Osteoblast (primary cell): ENCODE measurements around the gene SPATA21. TPM values are rescaled to one million over a fixed set of nuclear protein-coding genes. Genes with fewer than 3 reads are reported as not detected.

Source experiments
- DNase-seq: peaks from one replicate; pipeline ENCODE4 v3.0.0; 2011; ENCODE audit warnings: low spot score, mixed read lengths; ENCODE audit not compliant: insufficient read length; ENCODE audit errors: missing footprints
- H2AFZ ChIP-seq: 2 replicates; pipeline ENCODE4 v1.6.0; 2011; ENCODE audit warnings: mild to moderate bottlenecking, low read length
- H3K27ac ChIP-seq: 2 replicates; pipeline ENCODE4 v1.5.1; 2011; ENCODE audit warnings: mild to moderate bottlenecking, low read depth, low read length, moderate library complexity
- H3K27me3 ChIP-seq: 2 replicates; pipeline ENCODE4 v1.6.0; 2012; ENCODE audit warnings: mild to moderate bottlenecking, control low read depth, inconsistent platforms, low read length, moderate library complexity; ENCODE audit not compliant: insufficient read depth
- H3K36me3 ChIP-seq: 2 replicates; pipeline ENCODE4 v1.5.1; 2011; ENCODE audit warnings: mild to moderate bottlenecking, low read length, control low read depth, moderate library complexity; ENCODE audit not compliant: insufficient read depth
- H3K4me1 ChIP-seq: 2 replicates; pipeline ENCODE4 v1.5.1; 2011; ENCODE audit warnings: mild to moderate bottlenecking, low read length, control low read depth, moderate library complexity; ENCODE audit not compliant: insufficient read depth
- H3K4me2 ChIP-seq: 2 replicates; pipeline ENCODE4 v1.6.0; 2011; ENCODE audit warnings: mild to moderate bottlenecking, low read length; ENCODE audit not compliant: insufficient read depth
- H3K4me3 ChIP-seq: fragments of 200-600 bp; sonication (generic); 3 replicates; pipeline ENCODE4 v1.5.1; 2012; ENCODE audit warnings: mild to moderate bottlenecking, low read length, inconsistent platforms; ENCODE audit not compliant: insufficient read depth
- H3K79me2 ChIP-seq: 2 replicates; pipeline ENCODE4 v1.6.0; 2012; ENCODE audit warnings: mild to moderate bottlenecking, low read length, control low read depth, inconsistent platforms; ENCODE audit not compliant: insufficient read depth
- H3K9me3 ChIP-seq: 2 replicates; pipeline ENCODE4 v1.5.1; 2011; ENCODE audit warnings: low read depth, low read length, control low read depth
- H4K20me1 ChIP-seq: 2 replicates; pipeline ENCODE4 v1.6.0; 2012; ENCODE audit warnings: mild to moderate bottlenecking, low read length, control low read depth; ENCODE audit not compliant: insufficient read depth
- total RNA-seq: library from RNA; depleted of rRNA; stranded (reverse); fragments of >200 nt; gene quantifications from 2 replicates; pipeline ENCODE4 v1.2.3, GENCODE V29; 2012
- TF ChIP-seq, protein P1 (sequence below): IDR thresholded peaks from 2 replicates; pipeline ENCODE4 v1.5.1; 2011; ENCODE audit warnings: mild to moderate bottlenecking, low read depth, low read length, moderate library complexity; ENCODE audit errors: extremely low read depth

SPATA21 gene
- total RNA-seq, 1 donor = not detected

DNA sequence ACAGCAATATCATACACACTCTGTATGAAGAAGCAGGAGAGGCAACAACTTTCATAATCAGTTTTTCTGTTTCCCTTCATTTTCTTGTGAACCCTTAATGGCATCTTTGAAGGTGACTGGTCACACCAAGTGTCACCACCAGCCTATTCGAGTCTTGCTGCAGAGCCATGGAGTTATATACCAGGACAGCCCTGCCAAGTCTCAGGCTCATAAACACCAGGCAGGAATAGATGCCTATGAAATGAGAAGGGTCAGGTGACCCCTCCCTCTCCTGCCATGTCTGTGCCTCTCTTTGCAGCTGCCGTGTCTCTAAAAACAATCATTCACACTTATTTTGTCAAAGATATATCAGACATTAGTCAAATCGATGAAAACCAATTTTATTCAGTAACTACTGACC, 31.3 kb upstream of the SPATA21 start:
- H3K9me3 ChIP-seq = no peaks in the 10 kb centered on the region
- no peak overlapping the region for H3K4me3 ChIP-seq
- H3K36me3 ChIP-seq = peaks cover 17% of the 10 kb centered on the region
- no peaks in the 10 kb centered on the region for H3K79me2 ChIP-seq
- no peak overlapping the region for H3K4me2 ChIP-seq
- H3K27ac ChIP-seq = no peak overlapping the region
- no peaks in the 10 kb centered on the region for H3K4me1 ChIP-seq
- DNase-seq = no peak
- H3K27me3 ChIP-seq = no peaks in the 10 kb centered on the region
- no peak overlapping the region for H2AFZ ChIP-seq
- TF ChIP-seq, protein P1, sequence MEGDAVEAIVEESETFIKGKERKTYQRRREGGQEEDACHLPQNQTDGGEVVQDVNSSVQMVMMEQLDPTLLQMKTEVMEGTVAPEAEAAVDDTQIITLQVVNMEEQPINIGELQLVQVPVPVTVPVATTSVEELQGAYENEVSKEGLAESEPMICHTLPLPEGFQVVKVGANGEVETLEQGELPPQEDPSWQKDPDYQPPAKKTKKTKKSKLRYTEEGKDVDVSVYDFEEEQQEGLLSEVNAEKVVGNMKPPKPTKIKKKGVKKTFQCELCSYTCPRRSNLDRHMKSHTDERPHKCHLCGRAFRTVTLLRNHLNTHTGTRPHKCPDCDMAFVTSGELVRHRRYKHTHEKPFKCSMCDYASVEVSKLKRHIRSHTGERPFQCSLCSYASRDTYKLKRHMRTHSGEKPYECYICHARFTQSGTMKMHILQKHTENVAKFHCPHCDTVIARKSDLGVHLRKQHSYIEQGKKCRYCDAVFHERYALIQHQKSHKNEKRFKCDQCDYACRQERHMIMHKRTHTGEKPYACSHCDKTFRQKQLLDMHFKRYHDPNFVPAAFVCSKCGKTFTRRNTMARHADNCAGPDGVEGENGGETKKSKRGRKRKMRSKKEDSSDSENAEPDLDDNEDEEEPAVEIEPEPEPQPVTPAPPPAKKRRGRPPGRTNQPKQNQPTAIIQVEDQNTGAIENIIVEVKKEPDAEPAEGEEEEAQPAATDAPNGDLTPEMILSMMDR = no peak
- H4K20me1 ChIP-seq = no peaks in the 10 kb centered on the region

DNA sequence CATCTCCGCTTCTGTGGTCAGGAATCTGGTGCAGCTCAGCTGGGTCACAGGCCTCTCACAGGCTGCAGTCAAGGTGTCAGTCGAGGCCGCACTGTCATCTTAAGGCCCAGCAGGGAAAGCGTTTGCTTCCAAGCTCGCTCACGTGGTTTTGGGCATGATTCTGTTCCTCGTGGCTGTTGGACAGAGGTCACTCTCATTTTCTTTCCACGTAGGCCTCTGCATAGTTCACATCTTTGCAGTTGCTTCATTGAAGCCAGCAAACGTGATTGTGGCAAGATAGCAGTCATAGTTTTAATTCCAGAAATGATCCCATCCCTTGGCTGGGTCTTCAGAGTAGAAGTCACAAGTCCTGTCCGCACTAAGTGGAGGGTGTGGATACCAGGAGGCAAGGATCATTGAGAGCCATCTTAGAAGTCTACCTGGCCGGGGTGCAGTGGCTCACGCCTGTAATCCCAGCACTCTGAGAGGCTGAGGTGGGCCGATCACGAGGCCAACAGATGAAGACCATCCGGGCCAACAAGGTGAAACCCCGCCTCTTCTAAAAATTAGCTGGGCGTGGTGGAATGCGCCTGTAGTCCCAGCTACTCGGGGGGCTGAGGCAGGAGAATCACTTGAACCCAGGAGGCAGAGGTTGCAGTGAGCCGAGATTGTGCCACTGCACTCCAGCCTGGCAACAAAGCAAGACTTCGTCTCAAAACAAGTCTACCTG, 27.8 kb upstream of the SPATA21 start:
- peaks cover 33% of the 10 kb centered on the region for H3K36me3 ChIP-seq
- DNase-seq = no peak
- H3K27me3 ChIP-seq = no peaks in the 10 kb centered on the region
- TF ChIP-seq, protein P1 = no peak
- H3K4me2 ChIP-seq = no peak overlapping the region
- H3K4me1 ChIP-seq = no peaks in the 10 kb centered on the region
- no peak overlapping the region for H3K27ac ChIP-seq
- no peak overlapping the region for H3K4me3 ChIP-seq
- H3K79me2 ChIP-seq = no peaks in the 10 kb centered on the region
- no peak overlapping the region for H2AFZ ChIP-seq
- no peaks in the 10 kb centered on the region for H3K9me3 ChIP-seq
- H4K20me1 ChIP-seq = no peaks in the 10 kb centered on the region

DNA sequence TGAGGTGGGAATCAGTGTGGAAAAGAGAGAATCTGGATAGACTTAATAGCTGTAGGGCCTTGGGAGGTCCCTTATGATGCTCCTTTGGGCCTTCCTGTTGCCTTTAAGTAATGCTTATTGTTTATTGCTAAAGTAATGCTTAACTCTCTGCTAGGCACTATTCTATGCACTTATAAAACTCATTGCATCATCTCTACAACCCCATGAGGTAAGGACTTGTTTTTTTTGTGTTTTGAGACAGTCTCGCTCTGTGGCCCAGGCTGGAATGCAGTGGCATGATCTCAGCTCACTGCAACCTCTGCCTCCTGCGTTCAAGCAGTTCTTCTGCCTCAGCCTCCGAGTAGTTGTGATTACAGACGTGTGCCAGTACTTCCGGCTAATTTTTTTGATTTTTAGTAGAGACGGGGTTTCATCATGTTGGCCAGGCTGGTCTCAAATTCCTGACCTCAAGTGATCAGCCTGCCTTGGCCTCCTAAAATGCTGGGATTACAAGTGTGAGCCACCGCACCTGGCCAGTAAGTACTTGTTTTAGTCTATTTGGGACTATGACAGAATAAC, 25.6 kb upstream of the SPATA21 start:
- peaks cover 54% of the 10 kb centered on the region for H3K36me3 ChIP-seq
- DNase-seq = no peak
- TF ChIP-seq, protein P1 = no peak

DNA sequence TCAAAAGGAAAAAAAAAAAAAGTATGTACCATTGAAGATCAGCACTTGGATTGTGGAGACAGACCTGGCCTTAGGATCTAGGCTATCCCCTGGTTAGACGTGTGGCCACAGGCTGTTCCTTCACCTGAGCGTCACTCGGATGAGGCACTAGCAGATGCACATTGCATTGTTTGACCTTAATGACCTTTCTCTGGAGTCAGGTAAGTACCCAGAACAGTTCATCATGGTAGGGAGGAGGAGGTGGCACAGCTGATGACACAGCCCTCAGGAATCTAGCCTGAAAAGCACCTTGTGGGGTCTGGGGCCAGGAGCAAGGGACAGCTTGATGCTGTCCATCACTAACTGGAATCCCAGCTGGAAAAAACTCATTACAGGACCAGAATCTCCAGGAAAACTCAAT, 24.5 kb upstream of the SPATA21 start:
- TF ChIP-seq, protein P1 = no peak

More for the DNA sequence above, 25.6 kb upstream of the SPATA21 start:
- no peak overlapping the region for H3K4me3 ChIP-seq
- no peaks in the 10 kb centered on the region for H3K9me3 ChIP-seq
- no peak overlapping the region for H2AFZ ChIP-seq
- H4K20me1 ChIP-seq = no peaks in the 10 kb centered on the region
- no peak overlapping the region for H3K27ac ChIP-seq
- H3K27me3 ChIP-seq = no peaks in the 10 kb centered on the region
- H3K4me2 ChIP-seq = no peak overlapping the region
- no peaks in the 10 kb centered on the region for H3K4me1 ChIP-seq
- no peaks in the 10 kb centered on the region for H3K79me2 ChIP-seq

More for the DNA sequence above, 24.5 kb upstream of the SPATA21 start:
- no peaks in the 10 kb centered on the region for H3K9me3 ChIP-seq
- H3K4me2 ChIP-seq = no peak overlapping the region
- H4K20me1 ChIP-seq = no peaks in the 10 kb centered on the region
- H3K36me3 ChIP-seq = peaks cover 62% of the 10 kb centered on the region
- H3K4me1 ChIP-seq = no peaks in the 10 kb centered on the region
- H2AFZ ChIP-seq = no peak overlapping the region
- DNase-seq = no peak
- H3K27ac ChIP-seq = no peak overlapping the region
- H3K4me3 ChIP-seq = no peak overlapping the region
- H3K79me2 ChIP-seq = no peaks in the 10 kb centered on the region
- no peaks in the 10 kb centered on the region for H3K27me3 ChIP-seq
